ENCODE measurements around the gene MGRN1. TPM values are rescaled to one million over a fixed set of nuclear protein-coding genes. Genes with fewer than 3 reads are reported as not detected.

Gene MGRN1
- total and polyA plus RNA-seq, 2 donors (not counting 3 experiments of a cell fraction or from before 2014, with no cell fraction given): 15.6 to 73.0 TPM

GRCh38 chr16:4612474-4612931, 12.1 kb upstream of the MGRN1 start:
- H3K27ac ChIP-seq (ENCODE audit: insufficient read depth, low read depth, low read length): no peak overlapping the region
- ChIA-PET POLR2A (no interaction called here), CTCF (interaction anchor here (1.0 kb wide), 1 partner anchor 76 kb away, joined by 3 read pairs; no protein-coding TSS in a partner anchor)
- H3K27me3 ChIP-seq (ENCODE audit: control insufficient read depth in 2 of 2, insufficient read depth in 2 of 2, low read length in 2 of 2): no peaks in the 10 kb centered on the region
- peaks cover 21% of the 10 kb centered on the region for H3K4me1 ChIP-seq (ENCODE audit: control insufficient read depth, extremely low read depth, insufficient read depth, low read length)
- peaks cover 19% of the 10 kb centered on the region for H3K79me2 ChIP-seq (ENCODE audit: control insufficient read depth, insufficient read depth, low read length)
- no peak for TF ChIP-seq FOS (IDR thresholded peaks at IDR 0.05; ENCODE audit: borderline replicate concordance, insufficient read depth, low read length)
- no peak for TF ChIP-seq GATA2 (IDR thresholded peaks at IDR 0.05; ENCODE audit: insufficient read depth, insufficient read length, low read depth, low read length)
- TF ChIP-seq POLR2A (IDR thresholded peaks at IDR 0.05; ENCODE audit: low read depth, low read length): no peak
- TF ChIP-seq, protein P1, sequence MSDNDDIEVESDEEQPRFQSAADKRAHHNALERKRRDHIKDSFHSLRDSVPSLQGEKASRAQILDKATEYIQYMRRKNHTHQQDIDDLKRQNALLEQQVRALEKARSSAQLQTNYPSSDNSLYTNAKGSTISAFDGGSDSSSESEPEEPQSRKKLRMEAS (IDR thresholded peaks at IDR 0.05; ENCODE audit: insufficient read depth, insufficient read length): no peak
- no peak for TF ChIP-seq MYC (IDR thresholded peaks at IDR 0.05; ENCODE audit: low read depth, low read length)
- no peak overlapping the region for H2AFZ ChIP-seq (ENCODE audit: low read depth, low read length)
- H3K9me1 ChIP-seq (replicated peaks; ENCODE audit: control insufficient read depth, extremely low read depth, insufficient read depth, low read length): no peaks in the 10 kb centered on the region
- H4K20me1 ChIP-seq (replicated peaks; ENCODE audit: control insufficient read depth, extremely low read depth, insufficient read depth, low read length): no peaks in the 10 kb centered on the region
- H3K4me2 ChIP-seq (ENCODE audit: insufficient read depth, low read length): no peak overlapping the region
- H3K9ac ChIP-seq (replicated peaks; ENCODE audit: extremely low read depth, insufficient read depth, low read length): no peak overlapping the region
- DNase-seq (ENCODE audit: low read depth, low spot score) (no peak), FAIRE-seq (no peak)
- H3K4me3 ChIP-seq (replicated peaks in 1 of 3; ENCODE audit: insufficient read depth in 1 of 3, low read depth in 1 of 3, low read length in 3 of 3): no peak overlapping the region
- H3K9me3 ChIP-seq (replicated peaks; ENCODE audit: control insufficient read depth, insufficient read depth, low read length): no peaks in the 10 kb centered on the region
- H3K36me3 ChIP-seq (ENCODE audit: control insufficient read depth in 2 of 2, extremely low read depth in 1 of 2, insufficient read depth in 2 of 2, low read length in 2 of 2): peaks cover 0 to 7% of the 10 kb centered on the region in 2 experiments
- intact Hi-C loops (cut with micrococcal nuclease) (loop anchor here (5.0 kb wide), 2 partner anchors 75 to 345 kb away; partner anchors contain the start of genes CDIP1 and SEC14L5), dilution Hi-C loops (cut with MboI; ENCODE audit: extremely low pct_ligation_motif_present, low sequenced_read_pairs) (no loop called here)
- BruUV-seq (replicated peaks): no TSS peak

- DNase-seq (ENCODE audit: low read depth, low spot score): no peak
- Histone ChIP-seq H4K20me1 (replicated peaks; ENCODE audit: control insufficient read depth, extremely low read depth, insufficient read depth, low read length) (no peaks in the 10 kb centered on the region), H3K27me3 (ENCODE audit: control insufficient read depth in 2 of 2, insufficient read depth in 2 of 2, low read length in 2 of 2) (no peaks in the 10 kb centered on the region), H3K27ac (ENCODE audit: insufficient read depth, low read depth, low read length) (no peak overlapping the region), H3K36me3 (ENCODE audit: control insufficient read depth in 2 of 2, extremely low read depth in 1 of 2, insufficient read depth in 2 of 2, low read length in 2 of 2) (peaks cover 0 to 7% of the 10 kb centered on the region in 2 experiments), H2AFZ (ENCODE audit: low read depth, low read length) (no peak overlapping the region), H3K4me1 (ENCODE audit: control insufficient read depth, extremely low read depth, insufficient read depth, low read length) (peaks cover 21% of the 10 kb centered on the region), H3K4me3 (replicated peaks in 1 of 3; ENCODE audit: insufficient read depth in 1 of 3, low read depth in 1 of 3, low read length in 3 of 3) (peak overlapping the region; percentile 47 to 85 (median 52)), H3K4me2 (ENCODE audit: insufficient read depth, low read length) (peak overlapping the region; percentile 49), H3K9me1 (replicated peaks; ENCODE audit: control insufficient read depth, extremely low read depth, insufficient read depth, low read length) (no peaks in the 10 kb centered on the region), H3K9me3 (replicated peaks; ENCODE audit: control insufficient read depth, insufficient read depth, low read length) (no peaks in the 10 kb centered on the region), H3K9ac (replicated peaks; ENCODE audit: extremely low read depth, insufficient read depth, low read length) (peak overlapping the region; percentile 77), H3K79me2 (ENCODE audit: control insufficient read depth, insufficient read depth, low read length) (peaks cover 19% of the 10 kb centered on the region)
- TF ChIP-seq FOS (IDR thresholded peaks at IDR 0.05; ENCODE audit: borderline replicate concordance, insufficient read depth, low read length) (no peak), MYC (IDR thresholded peaks at IDR 0.05; ENCODE audit: low read depth, low read length) (no peak), POLR2A (IDR thresholded peaks at IDR 0.05; ENCODE audit: low read depth, low read length) (no peak), EZH2 (IDR thresholded peaks at IDR 0.05; ENCODE audit: borderline replicate concordance, low read depth, low read length, severe bottlenecking) (no peak), JUN (IDR thresholded peaks at IDR 0.05; ENCODE audit: borderline replicate concordance, insufficient read depth, insufficient read length, low read depth) (no peak)
- TF ChIP-seq, protein P2, sequence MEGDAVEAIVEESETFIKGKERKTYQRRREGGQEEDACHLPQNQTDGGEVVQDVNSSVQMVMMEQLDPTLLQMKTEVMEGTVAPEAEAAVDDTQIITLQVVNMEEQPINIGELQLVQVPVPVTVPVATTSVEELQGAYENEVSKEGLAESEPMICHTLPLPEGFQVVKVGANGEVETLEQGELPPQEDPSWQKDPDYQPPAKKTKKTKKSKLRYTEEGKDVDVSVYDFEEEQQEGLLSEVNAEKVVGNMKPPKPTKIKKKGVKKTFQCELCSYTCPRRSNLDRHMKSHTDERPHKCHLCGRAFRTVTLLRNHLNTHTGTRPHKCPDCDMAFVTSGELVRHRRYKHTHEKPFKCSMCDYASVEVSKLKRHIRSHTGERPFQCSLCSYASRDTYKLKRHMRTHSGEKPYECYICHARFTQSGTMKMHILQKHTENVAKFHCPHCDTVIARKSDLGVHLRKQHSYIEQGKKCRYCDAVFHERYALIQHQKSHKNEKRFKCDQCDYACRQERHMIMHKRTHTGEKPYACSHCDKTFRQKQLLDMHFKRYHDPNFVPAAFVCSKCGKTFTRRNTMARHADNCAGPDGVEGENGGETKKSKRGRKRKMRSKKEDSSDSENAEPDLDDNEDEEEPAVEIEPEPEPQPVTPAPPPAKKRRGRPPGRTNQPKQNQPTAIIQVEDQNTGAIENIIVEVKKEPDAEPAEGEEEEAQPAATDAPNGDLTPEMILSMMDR (IDR thresholded peaks at IDR 0.05; ENCODE audit: extremely low read depth in 1 of 2, insufficient read depth in 1 of 2, low read depth in 1 of 2, low read length in 2 of 2): no peak
- TF ChIP-seq, protein P1 (IDR thresholded peaks at IDR 0.05; ENCODE audit: insufficient read depth, insufficient read length): no peak
- ChIA-PET CTCF (interaction anchor here (1.0 kb wide), 1 partner anchor 77 kb away, joined by 3 read pairs; no protein-coding TSS in a partner anchor), POLR2A (no interaction called here)
- intact Hi-C loops (cut with micrococcal nuclease) (loop anchor here (5.0 kb wide), 2 partner anchors 76 to 344 kb away; partner anchors contain the start of genes CDIP1 and SEC14L5), dilution Hi-C loops (cut with MboI; ENCODE audit: extremely low pct_ligation_motif_present, low sequenced_read_pairs) (no loop called here)
- FAIRE-seq: no peak
- BruUV-seq (replicated peaks): TSS peak; percentile 23
Observed at GRCh38 chr16:4612977-4613635, 11.5 kb upstream of the MGRN1 start.

Data from endothelial cell of umbilical vein (primary cell).